GM19239 (cell line): Measurements from ENCODE around the gene PMF1.
A peak's percentile ranks its signal among the peaks of the same experiment; 100 is the strongest.
"Not testable (repeated sequence)": the region's sequence is repeated elsewhere in the genome, so short reads cannot be mapped to it uniquely, and the experiment has no call there.

Experiments
- DNase-seq: peaks from one replicate; pipeline ENCODE4 v3.0.0; 2011; ENCODE audit warnings: low spot score; ENCODE audit not compliant: insufficient read length
- FAIRE-seq: peaks from 2 replicates; lab custom pipeline; 2011; peaks lifted over from hg19 to GRCh38; lab: Jason Lieb, UNC

PMF1 gene

GRCh38 chr1:156212833-156213643 is at the start of gene PMF1:
PMF1 (plus strand) TSS chr1:156213007; CDS start chr1:156213016, 9 bp downstream.
- FAIRE-seq (peak; percentile 23), DNase-seq (peak; percentile 99)

- DNase-seq (no peak), FAIRE-seq (no peak)
Observed at GRCh38 chr1:156163712-156164111, 49.1 kb upstream of the PMF1 start.

GRCh38 chr1:156164125-156164831 is 48.5 kb upstream of the PMF1 start:
- FAIRE-seq, result no peak
- DNase-seq, result no peak

GRCh38 chr1:156165083-156165482 is 47.7 kb upstream of the PMF1 start:
- no peak for FAIRE-seq
- DNase-seq, result no peak

GRCh38 chr1:156167536-156167935 is 45.3 kb upstream of the PMF1 start:
- DNase-seq (no peak), FAIRE-seq (no peak)

- DNase-seq (no peak), FAIRE-seq (no peak)
Observed at GRCh38 chr1:156172696-156173470, 39.9 kb upstream of the PMF1 start.

- FAIRE-seq (no peak), DNase-seq (no peak)
Observed at GRCh38 chr1:156176610-156177210, 36.1 kb upstream of the PMF1 start.

GRCh38 chr1:156177919-156178654 is 34.7 kb upstream of the PMF1 start:
- FAIRE-seq (no peak), DNase-seq (no peak)

- DNase-seq (no peak), FAIRE-seq (no peak)
Observed at GRCh38 chr1:156180471-156180870, 32.3 kb upstream of the PMF1 start.

- DNase-seq, FAIRE-seq: not testable (repeated sequence)
Observed at GRCh38 chr1:156181391-156181924, 31.3 kb upstream of the PMF1 start.

GRCh38 chr1:156182010-156182779 is 30.6 kb upstream of the PMF1 start:
- not testable (repeated sequence) for FAIRE-seq, DNase-seq

GRCh38 chr1:156186347-156187177 is 26.2 kb upstream of the PMF1 start:
- FAIRE-seq, result not testable (repeated sequence)

GRCh38 chr1:156190265-156190664 is 22.5 kb upstream of the PMF1 start:
- not testable (repeated sequence) for FAIRE-seq, DNase-seq

More at GRCh38 chr1:156186347-156187177, 26.2 kb upstream of the PMF1 start:
- not testable (repeated sequence) for DNase-seq

GRCh38 chr1:156191292-156191964 is 21.4 kb upstream of the PMF1 start:
- no peak for FAIRE-seq
- DNase-seq, result no peak

GRCh38 chr1:156193208-156193487 is 19.7 kb upstream of the PMF1 start:
- no peak for FAIRE-seq

GRCh38 chr1:156193488-156194299 is 19.1 kb upstream of the PMF1 start, which contains the start of gene SLC25A44:
SLC25A44 (plus strand) TSS chr1:156194104; CDS start chr1:156199848, 5,744 bp downstream.
- FAIRE-seq, result peak; percentile 96
- DNase-seq, result peak; percentile 92

More at GRCh38 chr1:156193208-156193487, 19.7 kb upstream of the PMF1 start:
- no peak for DNase-seq
